GM18502 (cell line): Measurements from ENCODE around the gene C15orf61.
A peak's percentile ranks its signal among the peaks of the same experiment; 100 is the strongest.

Source experiments
- ATAC-seq: cut with Tn5 transposase; IDR thresholded peaks from one replicate; pipeline ENCODE4 v1.9.1; 2021; ENCODE audit warnings: mild to moderate bottlenecking; ENCODE audit not compliant: unreplicated experiment, poor library complexity

Gene C15orf61

DNA sequence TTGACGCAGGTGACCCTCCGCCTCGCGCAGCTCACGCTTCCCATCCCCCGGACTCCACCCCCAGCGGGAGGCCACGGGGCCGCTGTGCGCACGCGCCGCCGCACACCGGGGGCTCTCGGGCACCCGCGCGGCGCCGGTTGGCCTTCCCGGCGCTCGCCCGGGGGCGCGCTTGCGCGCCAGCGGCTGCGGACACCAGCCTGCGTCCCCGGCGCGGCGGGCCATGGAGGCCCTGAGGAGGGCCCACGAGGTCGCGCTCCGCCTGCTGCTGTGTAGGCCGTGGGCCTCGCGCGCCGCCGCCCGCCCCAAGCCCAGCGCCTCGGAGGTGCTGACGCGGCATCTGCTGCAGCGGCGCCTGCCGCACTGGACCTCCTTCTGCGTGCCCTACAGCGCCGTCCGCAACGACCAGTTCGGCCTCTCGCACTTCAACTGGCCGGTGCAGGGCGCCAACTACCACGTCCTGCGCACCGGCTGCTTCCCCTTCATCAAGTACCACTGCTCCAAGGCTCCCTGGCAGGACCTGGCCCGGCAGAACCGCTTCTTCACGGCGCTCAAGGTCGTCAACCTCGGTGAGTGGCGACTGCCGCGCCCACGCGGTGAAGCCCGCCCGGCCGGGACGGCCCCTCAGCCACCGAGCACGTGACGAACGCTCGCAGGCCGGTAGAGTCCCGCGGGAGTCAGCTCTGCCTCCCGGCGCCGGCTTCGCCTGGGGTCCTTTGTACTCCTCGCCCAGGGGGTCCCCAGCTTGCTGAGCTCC is at the start of gene C15orf61:
TSS of gene C15orf61 (plus strand) at position 103 of the 754 bp plus-strand sequence. CDS start at position 221, 118 bp downstream.
- peak; percentile 69 for ATAC-seq

DNA sequence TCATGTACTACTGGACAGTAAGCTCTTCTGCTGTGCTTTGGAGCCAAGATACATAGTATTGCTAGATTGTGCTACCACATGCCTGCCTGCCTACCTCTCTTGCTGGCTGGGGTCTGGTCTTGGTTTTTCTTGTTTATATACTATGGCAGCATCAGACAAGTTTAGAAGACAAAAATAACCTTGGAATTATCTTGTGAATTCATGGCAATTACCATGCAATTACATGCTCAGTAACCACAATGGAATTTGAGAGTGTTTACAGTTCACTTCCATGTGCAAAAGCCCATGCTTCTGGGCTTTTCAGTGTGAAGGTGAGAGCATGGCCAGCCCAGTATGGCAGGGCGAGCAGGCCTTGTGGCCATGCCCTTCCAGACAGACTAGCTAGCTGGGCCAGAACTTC is 48.0 kb upstream of the C15orf61 start:
- no peak for ATAC-seq

DNA sequence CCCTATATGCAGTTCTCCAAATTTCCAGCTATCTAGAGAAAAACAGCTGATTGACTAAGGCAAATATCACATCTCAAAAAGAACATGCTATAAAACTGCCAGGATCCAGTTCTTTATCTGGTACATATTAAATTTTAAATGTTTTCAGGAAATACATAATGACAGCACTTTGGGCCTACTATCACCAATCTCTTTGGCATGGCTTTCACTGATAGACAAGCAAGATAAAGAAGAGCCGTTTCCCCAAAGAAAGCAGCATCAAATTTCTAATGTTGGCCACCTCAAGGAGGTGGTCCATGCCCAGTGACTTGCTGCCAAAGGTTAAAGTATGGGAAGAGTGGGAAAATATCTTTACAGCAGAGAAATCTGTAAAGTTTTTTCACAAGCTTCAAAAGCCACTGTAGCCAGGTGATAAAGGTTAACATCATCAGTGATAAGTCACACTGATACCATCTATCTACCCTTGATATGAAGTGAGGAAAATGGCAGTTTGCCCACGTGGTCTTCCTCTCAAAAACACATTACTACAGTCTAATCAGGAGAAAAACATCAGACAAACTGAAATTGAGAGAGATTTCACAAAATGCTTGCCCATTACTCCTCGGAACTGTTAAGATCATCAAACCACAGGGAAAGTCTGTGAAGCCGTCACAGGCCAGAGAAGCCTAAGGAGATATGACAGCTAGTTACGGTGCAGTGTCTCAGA is 46.4 kb upstream of the C15orf61 start:
- ATAC-seq = no peak

DNA sequence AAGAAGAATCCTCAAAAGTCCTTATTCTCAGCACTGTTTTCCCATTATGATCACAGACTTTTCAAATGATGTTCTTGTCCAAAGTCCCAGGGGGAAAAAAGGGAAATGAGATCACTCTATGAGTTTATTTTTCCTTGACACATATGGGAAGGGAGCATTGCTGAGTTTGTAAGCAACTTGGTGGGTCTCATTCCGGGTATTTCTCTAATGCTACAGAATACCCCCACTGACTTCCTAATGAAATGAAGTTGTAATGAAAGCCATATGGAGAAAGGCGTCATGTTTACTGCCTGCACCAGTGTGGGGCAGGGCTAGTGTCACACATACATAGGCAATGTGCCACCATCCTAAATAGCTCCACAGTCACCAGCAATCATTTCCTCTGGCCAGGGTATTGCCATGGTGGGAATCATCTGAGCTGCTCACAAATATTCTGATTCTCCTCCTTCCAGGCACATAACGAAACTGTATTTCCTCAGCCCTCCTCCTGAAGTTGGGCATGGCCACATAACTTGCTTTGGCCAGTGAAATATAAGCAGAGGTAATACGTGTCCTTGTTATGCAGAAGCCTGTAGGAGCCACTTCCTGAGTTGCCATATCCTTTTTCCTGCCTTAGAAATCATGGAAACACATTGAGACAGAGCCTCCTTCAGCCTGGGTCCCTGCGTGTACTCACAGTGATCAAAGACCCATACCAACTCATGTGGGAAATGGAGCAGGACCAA is 41.0 kb upstream of the C15orf61 start:
- ATAC-seq = no peak

DNA sequence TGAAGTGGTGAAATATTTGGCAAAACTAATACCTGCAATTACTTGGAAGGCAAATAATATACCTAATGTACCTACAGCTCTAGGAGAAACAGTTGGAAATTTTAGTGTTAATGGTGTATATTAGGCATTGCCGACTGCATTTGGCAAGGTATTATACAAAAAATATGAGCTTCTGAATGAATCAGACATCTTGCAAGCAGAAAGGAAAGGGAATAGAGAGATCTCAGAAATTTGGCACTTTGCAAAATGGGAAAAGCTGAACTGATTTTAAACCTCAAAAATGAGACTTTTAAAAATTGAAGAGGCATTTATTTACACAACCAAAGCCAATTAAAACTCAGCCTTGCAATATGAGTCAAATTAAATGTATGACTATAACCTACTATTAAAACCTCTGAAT is 40.2 kb upstream of the C15orf61 start:
- ATAC-seq = no peak

DNA sequence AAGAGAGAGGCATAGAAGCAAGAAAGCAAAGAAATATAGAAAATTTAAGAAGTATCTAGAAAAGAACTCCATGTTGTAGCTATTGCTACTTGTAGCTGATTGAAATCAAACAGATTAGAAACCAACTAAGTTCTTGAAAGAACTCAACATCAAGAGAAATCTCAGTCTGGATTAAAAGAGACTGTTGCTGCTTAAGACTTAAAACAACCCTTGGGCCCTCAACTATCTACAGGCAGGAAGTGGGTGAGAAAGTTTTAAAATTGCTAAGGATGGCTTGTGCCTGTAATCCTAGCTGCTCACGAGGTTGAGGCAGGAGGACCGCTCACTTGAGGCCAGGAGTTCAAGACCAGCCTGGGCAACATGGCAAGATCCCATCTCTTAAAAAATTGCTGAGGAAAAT is 39.3 kb upstream of the C15orf61 start:
- no peak for ATAC-seq

DNA sequence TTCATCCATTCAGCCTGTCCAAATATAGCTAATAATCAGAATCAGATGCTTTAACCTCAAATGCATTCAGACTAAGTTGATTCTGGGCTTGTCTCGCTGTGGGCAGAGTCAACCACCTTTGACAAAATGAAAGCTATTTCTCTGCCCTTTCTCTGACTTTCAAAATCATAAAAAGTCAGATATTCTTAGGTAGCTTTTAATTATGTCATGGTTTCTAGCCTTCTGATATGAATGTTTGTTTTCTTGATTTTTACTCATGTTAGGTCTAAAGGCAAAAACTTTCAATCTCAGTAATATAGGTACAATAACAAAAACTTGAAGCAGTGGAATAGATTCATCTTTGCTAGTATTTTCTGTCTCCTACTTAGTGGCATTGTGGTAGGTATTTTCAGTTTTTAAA is 25.3 kb upstream of the C15orf61 start:
- no peak for ATAC-seq

DNA sequence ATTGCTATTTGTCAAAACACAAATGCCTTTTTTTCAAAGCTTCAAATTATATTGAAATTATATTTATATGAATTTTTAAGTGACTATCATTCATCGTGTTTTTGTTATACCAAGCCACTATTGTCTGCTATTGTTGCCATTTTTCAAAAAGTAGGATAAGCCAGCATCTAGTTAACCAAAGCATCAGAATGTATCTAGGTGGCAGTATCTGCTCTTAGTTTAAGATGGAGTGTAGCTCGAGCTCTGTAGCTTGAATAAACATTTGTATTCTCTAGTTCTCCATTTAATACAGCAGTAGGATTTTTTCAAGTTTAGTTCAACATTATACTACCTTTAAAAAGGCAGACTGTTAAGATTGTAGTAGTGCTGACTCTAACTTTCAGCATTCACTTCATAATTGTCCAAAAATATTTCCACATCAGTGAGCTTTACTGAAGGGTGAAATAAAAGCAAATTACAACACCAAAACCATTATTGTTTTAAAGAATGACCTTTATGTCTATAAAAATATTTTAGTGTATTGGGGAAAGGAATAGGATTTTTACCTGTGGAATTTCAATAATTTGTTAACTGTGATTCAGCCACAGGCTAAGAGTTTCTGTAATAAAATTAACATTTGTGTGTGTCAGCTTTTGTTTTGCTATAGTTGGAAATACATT is 19.6 kb upstream of the C15orf61 start:
- ATAC-seq = no peak

DNA sequence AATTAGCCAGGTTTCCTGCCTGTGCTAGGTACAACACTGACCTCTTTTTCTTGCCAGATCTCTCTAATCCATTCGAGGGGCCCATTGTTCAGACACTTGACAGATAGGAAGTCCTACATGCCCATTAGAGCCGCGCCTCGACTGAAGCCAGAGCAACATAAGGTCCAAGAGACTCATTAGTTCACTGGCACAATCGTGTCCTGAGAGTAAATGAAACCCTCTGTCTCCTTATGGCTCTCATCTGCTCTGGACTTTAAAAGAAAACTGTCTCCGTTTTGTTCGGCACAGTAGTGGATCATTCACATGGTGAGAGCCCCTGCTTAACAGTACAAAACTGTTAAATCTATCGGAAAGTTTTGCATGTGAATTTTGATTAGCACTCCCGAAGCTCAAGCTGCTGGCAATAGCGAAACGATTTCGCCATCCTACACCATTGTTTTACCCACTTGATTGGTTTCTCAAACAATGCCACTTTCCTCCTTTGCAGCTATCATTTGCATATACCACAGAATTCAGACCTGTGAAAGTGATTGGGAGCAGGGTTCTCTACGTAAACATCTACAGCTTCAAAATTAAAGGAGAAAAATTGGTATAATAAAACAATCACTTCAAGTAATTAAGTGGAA is 19.0 kb upstream of the C15orf61 start:
- ATAC-seq = no peak

DNA sequence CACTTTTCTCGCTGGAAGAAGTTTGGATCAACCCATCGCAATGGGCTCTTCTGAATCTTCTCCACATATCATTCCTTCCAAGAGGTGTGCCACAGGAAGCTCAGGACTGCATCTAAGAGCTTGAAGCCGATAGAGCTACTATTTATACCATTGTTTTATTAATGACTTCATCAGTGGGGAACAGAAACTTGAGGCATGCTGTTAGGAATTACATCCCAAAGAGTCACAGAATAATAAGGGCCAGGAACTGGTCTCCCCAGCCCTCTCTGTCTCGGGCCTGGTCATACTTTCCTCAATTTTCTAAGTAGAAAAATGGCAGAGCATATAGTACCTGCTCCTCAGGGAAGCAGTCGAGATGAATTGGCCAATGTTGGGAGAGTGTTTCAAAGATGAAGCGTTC is 16.9 kb upstream of the C15orf61 start:
- no peak for ATAC-seq

DNA sequence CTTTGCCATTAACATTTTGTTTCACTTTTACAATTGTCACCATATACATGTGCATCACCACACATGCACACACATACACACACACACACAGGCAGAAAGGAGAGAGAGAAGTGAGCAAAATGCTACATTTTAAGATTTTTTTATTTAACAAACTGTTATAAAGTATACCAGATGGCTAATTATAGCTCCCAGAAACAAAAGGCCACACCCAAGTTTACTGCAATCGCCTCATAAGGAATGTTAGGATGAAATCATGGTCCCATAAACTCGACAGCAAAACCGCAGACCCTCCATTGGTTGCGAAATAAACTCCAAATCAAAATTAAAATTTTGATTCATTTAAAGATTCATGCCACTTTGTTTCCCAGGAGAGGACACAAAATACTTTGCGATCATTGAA is 16.1 kb upstream of the C15orf61 start:
- ATAC-seq = no peak

DNA sequence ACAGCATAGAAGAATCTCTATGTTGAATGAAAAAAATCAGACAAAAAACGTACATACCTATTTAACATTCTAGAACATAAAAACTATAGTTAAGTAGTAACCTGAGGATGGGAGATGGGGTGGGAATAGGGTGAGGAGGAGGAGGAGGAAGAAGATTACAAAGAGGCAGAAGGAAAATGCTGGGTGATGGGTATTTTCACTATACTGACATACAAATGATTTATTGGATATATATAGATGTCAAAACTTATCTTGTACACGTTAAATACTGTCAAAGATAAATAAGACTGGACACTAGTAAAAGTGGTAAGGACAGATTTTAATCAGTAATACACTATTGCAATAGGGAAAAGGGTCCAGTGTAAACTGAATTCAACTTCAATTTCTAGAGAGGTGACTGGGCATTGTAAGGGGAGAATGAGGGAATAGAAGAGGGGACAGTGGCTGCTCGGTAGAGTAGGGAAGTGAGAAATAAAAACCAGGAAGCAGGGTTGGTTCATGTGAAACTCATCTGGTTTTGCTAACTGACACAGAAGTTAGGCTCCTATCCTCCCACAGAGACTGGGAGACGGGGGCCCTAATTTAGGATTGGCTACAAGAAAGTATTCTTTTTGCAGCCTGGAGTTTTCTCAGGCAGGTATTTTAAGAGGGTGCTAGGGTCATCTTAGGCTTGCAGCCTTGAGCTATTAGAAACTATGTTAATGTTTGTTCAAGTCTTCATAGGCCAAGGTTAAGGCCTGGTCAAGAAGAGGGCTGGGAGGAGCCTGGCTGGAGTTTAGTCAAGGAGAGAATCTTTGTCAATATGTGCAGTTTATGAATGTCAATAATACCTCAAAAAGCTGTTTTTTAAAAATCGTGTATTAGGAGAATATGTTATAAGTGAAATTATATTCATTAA is 15.0 kb upstream of the C15orf61 start:
- no peak for ATAC-seq

DNA sequence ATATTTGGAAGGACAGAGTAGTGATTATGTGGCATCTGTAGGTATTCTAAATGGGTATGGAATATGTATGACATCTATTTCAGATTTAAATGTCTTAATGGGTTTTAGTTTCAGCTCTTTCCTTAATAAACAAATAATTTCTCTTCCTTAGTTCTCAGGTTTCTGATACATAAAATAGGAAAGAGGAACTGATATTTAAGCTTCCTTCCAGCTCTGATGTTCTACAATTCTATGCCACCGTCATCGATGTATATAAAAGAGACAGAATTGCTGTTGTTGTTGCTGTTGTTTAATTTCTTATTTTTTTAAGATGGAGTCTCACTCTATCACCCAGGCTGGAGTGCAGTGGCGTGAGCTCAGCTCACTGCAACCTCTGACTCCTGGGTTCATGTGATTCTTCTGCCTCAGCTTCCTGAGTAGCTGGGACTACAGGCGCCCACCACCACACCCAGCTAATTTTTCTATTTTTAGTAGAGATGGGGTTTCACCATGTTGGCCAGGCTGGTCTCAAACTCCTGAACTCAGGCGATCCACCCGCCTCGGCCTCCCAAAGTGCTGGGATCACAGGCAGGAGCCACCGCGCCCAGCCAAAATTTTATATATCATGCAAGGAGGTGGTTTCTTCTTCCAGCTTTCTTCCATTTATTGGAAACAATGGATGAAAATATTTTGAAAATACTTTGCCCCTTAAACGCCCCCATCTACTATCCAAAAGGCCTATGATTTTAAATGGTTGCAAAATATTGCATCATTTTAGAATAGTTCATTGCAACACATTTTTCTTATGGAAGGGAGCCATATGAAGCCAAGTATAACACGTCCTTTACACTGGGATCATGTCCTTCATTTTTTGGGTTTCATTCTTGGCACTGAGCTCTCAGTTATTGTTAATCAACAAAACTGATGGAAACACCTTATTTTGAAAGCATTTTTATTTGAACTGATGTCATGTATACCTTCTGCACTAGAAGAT is 13.9 kb upstream of the C15orf61 start:
- no peak for ATAC-seq

DNA sequence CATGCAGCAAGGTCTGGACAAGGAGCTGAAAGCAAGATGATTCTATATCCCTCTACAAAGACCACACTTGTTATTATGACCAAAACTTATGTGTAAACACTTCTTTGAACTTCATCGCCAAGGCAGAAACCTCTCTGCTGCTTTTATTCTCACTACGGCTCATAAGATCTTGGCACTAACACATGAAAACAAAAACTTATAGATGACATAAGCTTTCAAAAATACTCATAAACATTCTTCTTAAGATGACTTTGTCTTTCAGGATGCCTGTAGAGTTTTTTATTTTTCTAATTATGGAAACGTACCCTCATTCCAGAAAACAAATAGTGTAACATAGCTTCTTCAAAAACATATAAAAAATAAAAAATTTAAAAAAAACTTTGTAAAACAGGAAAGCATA is 12.5 kb upstream of the C15orf61 start:
- no peak for ATAC-seq

DNA sequence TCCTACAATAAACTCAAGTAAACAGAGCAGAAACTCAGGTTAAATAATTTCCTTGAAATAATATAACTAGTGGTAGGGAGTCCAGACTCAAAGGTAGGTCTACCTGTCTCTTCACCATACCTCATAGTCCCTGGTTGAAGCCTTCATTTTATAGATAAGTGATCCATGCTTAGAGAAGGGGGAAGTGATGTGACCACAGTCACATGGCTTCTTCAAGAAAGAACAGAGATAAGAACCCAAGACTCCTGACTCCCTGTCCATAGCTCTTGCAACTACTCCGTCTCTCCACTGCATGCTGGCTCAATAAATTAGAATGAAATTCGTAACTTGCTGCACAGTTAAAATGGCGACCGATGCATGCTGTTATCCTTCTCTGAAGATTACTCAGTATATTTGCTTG is 11.0 kb upstream of the C15orf61 start:
- no peak for ATAC-seq

DNA sequence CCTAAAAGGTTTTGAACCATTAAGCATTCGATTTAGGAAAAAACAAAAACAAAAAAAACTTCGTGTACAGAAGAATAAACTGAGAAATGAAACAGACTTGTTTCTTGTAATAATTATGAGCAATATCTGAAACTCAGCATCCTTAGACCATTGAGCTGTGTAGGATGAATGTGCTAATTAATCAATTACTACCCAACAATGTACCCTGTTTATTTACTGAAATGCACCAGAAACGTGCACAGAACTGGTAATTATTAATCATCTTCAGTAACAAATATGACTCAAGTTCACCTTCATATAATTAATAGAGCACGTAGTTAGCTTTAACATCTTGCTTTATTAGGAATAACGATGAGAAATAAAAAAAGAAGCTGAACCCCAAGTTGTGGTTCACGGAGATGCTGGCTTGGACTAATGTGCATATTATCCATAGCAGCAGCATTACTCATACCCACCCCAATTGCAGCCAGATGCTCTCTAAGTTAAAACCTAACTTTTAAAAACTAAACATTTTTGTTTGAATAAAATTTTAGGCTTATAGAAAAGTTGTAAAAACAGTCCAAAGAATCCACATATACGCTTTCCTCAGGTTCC is 10.2 kb upstream of the C15orf61 start:
- no peak for ATAC-seq

DNA sequence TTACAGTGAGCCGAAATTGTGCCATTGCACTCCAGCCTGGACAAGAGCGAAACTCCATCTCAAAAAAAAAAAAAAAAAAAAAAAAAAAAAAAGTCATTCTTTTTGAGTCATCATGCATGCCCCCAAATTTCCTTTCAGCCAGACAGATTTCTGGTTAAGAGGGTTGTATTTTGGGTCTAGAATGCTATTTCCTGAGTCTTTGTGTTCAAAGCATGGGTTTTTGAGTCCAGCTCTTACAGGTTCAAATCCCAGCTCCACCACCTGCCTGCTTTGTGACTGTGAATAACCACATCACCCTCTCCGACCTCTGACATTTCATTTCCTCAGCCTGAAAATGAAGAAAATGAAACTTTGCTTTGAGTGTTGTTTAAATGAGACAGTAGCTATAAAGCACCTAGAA is 9.3 kb upstream of the C15orf61 start:
- no peak for ATAC-seq

DNA sequence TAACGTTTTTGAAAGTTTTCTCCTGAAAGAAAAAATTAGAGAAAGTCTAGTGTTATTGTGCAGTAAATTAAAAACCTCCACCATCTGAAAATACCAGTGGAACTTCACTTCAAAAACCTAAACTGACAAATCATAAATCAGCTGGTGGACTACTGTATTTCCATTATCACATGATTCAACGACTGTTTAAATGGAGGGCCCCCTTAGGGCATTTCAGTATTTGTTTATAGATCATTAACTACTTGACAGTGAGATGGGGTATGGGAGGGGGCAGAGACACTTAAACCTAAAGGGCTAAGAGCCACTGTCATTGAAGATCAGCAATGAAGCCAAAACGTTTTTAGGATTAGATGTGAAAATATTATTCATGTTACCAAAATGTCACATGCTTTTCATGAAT is 8.8 kb upstream of the C15orf61 start:
- no peak for ATAC-seq
